GM19468 (cell line): ENCODE measurements around the gene ZNF804A.

Experiments
- ATAC-seq: cut with Tn5 transposase; IDR thresholded peaks from one replicate; pipeline ENCODE4 v1.9.1; 2021; ENCODE audit warnings: mild to moderate bottlenecking, moderate library complexity, moderate number of reproducible peaks; ENCODE audit not compliant: unreplicated experiment; ENCODE audit errors: extremely low read depth

The ZNF804A gene

GRCh38 chr2:184920451-184920965 lies 322.2 kb downstream of the ZNF804A start:
- ATAC-seq: no peak

- ATAC-seq: no peak
Observed at GRCh38 chr2:184921676-184922075, 323.3 kb downstream of the ZNF804A start.

GRCh38 chr2:184923751-184924150 lies 325.4 kb downstream of the ZNF804A start:
- ATAC-seq: no peak

GRCh38 chr2:184927040-184927439 lies 328.7 kb downstream of the ZNF804A start:
- ATAC-seq: no peak

- ATAC-seq: no peak
Observed at GRCh38 chr2:184936761-184937160, 338.4 kb downstream of the ZNF804A start.

- no peak for ATAC-seq
Observed at GRCh38 chr2:184938221-184938985, 340.1 kb downstream of the ZNF804A start.

GRCh38 chr2:184945326-184945725 lies 347.0 kb downstream of the ZNF804A start:
- no peak for ATAC-seq

- no peak for ATAC-seq
Observed at GRCh38 chr2:184945824-184946223, 347.5 kb downstream of the ZNF804A start.

- no peak for ATAC-seq
Observed at GRCh38 chr2:184956856-184957255, 358.5 kb downstream of the ZNF804A start.

GRCh38 chr2:184971546-184972068 lies 373.3 kb downstream of the ZNF804A start:
- ATAC-seq: no peak
